GM18867 (cell line): Measurements from ENCODE around the gene RABGAP1.

Source experiments
- ATAC-seq: cut with Tn5 transposase; IDR thresholded peaks from one replicate; pipeline ENCODE4 v1.9.1; 2021; ENCODE audit warnings: mild to moderate bottlenecking, moderate library complexity; ENCODE audit not compliant: unreplicated experiment

Gene RABGAP1

GRCh38 chr9:123007269-123007668 lies 66.4 kb downstream of the RABGAP1 start:
- no peak for ATAC-seq

- no peak for ATAC-seq
Measured at GRCh38 chr9:123008909-123009308, 68.1 kb downstream of the RABGAP1 start.

GRCh38 chr9:123011380-123011779 lies 70.6 kb downstream of the RABGAP1 start:
- no peak for ATAC-seq

DNA sequence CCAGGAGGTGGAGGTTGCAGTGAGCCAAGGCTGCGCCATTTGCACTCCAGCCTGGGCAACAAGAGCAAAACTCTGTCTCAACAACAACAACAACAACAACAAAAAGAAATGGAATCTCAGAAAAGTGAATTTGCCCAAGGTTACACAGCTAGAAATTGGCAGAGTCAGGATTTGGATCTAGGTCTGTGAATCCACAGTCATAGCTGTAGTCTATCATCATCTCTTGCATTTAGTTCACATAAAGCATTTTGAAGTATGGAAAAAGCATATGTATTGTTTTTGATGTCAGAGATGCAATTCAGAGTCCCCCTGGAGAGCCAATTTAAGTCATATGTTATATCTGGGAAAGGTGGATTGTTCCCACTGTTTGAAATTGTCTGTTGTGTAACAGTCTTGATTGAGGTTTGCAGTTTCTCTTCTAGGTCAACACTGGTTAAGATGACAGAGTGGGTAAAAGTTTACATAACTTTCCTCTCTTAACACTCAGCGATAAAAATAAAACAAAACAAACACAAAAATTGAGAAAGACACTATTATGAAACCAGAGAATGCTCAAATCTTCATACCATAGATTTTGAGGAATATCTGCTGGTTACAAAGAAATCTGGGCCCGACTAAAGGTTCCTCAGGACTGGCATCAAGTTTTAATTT lies 71.2 kb downstream of the RABGAP1 start:
- no peak for ATAC-seq

DNA sequence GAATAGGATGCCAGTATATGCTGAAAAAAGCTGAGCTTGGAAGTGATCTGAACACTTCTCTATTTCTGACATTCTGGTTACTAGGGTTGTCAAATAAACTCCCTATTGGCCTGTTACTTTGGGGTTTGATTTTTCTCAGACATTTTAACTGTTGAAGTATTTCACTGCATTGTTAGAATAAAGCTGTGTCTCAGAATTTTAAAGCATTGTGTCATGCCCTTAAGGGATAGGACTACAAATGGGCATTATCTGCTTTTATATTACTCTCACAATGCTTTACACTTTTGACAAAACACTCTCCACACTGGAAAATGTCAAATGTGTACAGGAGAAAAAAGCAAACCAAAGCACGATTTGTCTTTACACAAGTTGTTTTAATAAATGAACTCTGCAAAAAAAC lies 75.8 kb downstream of the RABGAP1 start:
- no peak for ATAC-seq

DNA sequence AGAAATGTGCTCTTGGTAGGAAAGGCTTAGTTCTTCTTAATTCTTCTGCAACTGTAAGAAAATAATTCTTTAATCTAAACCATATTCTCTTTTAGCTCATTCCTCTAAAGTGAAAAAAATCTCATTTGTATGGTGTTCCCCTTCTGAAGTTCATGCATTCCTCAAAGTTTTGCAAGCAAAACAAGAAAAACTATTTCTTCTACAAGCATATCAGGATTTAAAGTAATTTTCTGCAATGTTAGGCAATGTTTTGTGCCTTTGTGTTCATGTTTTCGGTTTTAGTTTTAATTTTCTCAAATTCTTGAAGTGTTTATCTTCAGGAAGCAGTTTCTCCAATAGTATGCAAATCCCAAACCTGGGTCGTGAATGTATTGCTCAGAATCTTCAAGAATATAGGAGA lies 80.0 kb downstream of the RABGAP1 start:
- no peak for ATAC-seq

- no peak for ATAC-seq
Measured at GRCh38 chr9:123026425-123026824, 85.6 kb downstream of the RABGAP1 start.

GRCh38 chr9:123027517-123027916 lies 86.7 kb downstream of the RABGAP1 start:
- no peak for ATAC-seq

- no peak for ATAC-seq
Measured at GRCh38 chr9:123028136-123028535, 87.3 kb downstream of the RABGAP1 start.

- ATAC-seq: no peak
Measured at GRCh38 chr9:123028973-123029372, 88.2 kb downstream of the RABGAP1 start.

- ATAC-seq: no peak
Measured at GRCh38 chr9:123031963-123032362, 91.1 kb downstream of the RABGAP1 start.

- ATAC-seq: no peak
Measured at GRCh38 chr9:123033352-123033751, 92.5 kb downstream of the RABGAP1 start, which contains the start of gene GPR21. GPR21 (plus strand) TSS chr9:123033667; CDS start chr9:123034567, 900 bp downstream.

- no peak for ATAC-seq
Measured at GRCh38 chr9:123033864-123034601, 93.2 kb downstream of the RABGAP1 start.

DNA sequence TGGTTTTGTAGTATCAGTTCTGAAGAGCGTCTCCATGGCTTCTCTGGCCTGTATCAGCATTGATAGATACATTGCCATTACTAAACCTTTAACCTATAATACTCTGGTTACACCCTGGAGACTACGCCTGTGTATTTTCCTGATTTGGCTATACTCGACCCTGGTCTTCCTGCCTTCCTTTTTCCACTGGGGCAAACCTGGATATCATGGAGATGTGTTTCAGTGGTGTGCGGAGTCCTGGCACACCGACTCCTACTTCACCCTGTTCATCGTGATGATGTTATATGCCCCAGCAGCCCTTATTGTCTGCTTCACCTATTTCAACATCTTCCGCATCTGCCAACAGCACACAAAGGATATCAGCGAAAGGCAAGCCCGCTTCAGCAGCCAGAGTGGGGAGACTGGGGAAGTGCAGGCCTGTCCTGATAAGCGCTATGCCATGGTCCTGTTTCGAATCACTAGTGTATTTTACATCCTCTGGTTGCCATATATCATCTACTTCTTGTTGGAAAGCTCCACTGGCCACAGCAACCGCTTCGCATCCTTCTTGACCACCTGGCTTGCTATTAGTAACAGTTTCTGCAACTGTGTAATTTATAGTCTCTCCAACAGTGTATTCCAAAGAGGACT lies 94.2 kb downstream of the RABGAP1 start:
- ATAC-seq: no peak

GRCh38 chr9:123035791-123036190 lies 95.0 kb downstream of the RABGAP1 start:
- ATAC-seq: no peak

- no peak for ATAC-seq
Measured at GRCh38 chr9:123036893-123037545, 96.2 kb downstream of the RABGAP1 start.

DNA sequence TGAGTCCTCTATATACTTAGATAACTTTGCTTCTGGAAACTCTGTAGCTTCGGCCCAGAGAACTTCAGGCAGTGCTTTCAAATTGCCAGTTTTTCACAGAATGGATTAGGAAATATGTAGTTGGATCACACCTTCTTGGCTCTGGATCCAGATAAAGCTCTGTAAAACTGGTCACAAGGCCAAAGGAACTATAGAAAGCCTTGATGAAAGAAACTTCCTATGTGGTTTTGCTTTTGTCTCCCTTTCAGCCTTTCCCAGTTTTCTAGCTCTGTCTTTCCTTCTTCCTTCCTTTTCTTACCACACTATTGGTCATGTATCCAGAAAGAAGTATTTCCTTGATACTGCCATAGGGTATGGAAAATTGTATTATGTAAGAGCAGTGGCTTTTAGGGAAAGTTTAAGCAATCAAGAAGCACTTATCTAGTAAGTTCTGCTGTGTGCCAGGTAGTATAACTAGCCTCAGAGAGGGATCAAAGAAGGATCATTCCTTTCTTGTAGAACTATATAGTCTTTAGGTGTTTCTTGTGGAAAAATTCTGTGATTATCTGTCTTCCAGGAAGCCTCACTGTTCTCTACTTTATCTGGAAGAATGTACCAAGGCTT lies 98.9 kb downstream of the RABGAP1 start:
- no peak for ATAC-seq

GRCh38 chr9:123040801-123041200 lies 100.0 kb downstream of the RABGAP1 start:
- ATAC-seq: no peak

DNA sequence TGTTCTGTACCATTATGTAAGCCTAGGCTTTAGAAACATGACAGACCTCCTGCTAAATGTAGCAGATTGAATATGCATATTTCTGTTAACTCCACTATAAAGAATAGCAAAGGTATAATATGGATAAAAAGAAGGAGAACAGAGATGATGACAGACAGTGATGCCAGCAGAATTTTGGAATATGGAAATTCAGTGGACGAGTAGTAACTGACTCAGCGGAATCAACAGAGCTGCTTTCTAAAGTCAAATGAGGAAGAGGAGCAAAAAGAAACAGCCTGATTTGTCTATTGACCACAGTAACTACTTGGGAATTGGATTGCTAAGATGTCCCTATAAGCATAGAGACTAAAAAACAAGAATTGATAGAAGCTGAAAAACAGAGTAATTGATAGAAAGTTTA lies 100.7 kb downstream of the RABGAP1 start:
- no peak for ATAC-seq

DNA sequence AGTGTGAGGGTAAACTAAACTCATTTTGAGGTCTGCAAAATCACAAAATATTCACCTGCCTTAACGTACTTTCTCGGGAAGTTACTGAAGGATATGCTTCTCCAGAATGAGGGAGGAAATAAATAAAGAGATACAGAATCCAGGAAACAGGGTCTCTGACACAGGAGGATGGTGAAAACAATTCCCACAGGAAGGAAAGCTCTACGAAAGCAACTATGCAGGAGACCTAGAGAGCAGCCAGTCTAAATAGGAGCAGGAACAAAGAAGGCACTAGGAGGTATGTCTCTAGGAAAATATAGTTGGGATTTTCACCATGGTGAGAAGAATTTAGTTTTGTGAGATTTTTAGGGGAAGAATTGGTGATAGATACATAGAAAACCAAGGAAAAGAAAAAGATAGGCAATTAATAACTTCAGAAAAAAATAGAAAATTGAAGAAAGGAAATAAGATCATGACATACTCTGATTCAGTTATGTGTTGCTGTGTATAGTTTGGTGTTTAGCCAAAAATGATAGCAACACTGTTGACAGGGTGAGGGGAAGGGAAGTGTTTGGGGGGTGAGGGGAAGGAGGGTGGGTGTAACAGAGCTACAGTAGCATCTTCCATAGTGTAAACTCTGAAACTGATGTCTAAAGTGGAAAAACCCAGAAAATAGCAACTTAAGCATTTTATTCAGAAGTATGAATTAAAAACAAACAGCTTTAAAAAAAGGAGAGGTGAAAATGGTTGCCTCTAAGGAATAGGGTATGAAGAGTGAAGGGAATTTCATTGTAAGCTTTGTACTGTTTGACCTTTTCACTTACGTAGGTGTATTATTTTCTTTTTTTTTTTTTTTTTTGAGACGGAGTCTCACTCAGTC lies 102.5 kb downstream of the RABGAP1 start:
- no peak for ATAC-seq
